SK-N-DZ (cell line): ENCODE data around the gene MAN2B1.
"Not testable (repeated sequence)": the region's sequence is repeated elsewhere in the genome, so short reads cannot be mapped to it uniquely, and the experiment has no call there.

ENCODE experiments used
- DNase-seq: peaks from one replicate; pipeline ENCODE4 v3.0.0-alpha.2; 2015; ENCODE audit warnings: low spot score

Gene MAN2B1

GRCh38 chr19:12664406-12665280 is 1.9 kb downstream of the MAN2B1 start:
- no peak for DNase-seq

GRCh38 chr19:12660980-12661379 is 5.6 kb downstream of the MAN2B1 start:
- no peak for DNase-seq

- DNase-seq, result no peak
These were observed 8.6 kb downstream of the MAN2B1 start for GRCh38 chr19:12657966-12658365.

- no peak for DNase-seq
These were observed 9.5 kb downstream of the MAN2B1 start for GRCh38 chr19:12656899-12657571.

- no peak for DNase-seq
These were observed 11.0 kb downstream of the MAN2B1 start for GRCh38 chr19:12655546-12655945.

- no peak for DNase-seq
These were observed 14.3 kb downstream of the MAN2B1 start for GRCh38 chr19:12652219-12652618.

GRCh38 chr19:12649941-12650340 is 16.6 kb downstream of the MAN2B1 start:
- no peak for DNase-seq

GRCh38 chr19:12648088-12648487 is 18.5 kb downstream of the MAN2B1 start:
- DNase-seq, result no peak

- no peak for DNase-seq
These were observed 19.0 kb downstream of the MAN2B1 start for GRCh38 chr19:12647490-12648071.

- no peak for DNase-seq
These were observed 19.5 kb downstream of the MAN2B1 start for GRCh38 chr19:12647047-12647446.

- no peak for DNase-seq
These were observed 20.0 kb downstream of the MAN2B1 start for GRCh38 chr19:12646551-12646950.

- not testable (repeated sequence) for DNase-seq
These were observed 22.8 kb downstream of the MAN2B1 start for GRCh38 chr19:12643716-12644115.

GRCh38 chr19:12642506-12642905 is 24.0 kb downstream of the MAN2B1 start:
- no peak for DNase-seq

GRCh38 chr19:12641456-12641855 is 25.1 kb downstream of the MAN2B1 start:
- DNase-seq, result no peak

GRCh38 chr19:12639901-12640613 is 26.5 kb downstream of the MAN2B1 start:
- peak; percentile 73 for DNase-seq

- no peak for DNase-seq
These were observed 27.8 kb downstream of the MAN2B1 start for GRCh38 chr19:12638611-12639182.

GRCh38 chr19:12636631-12637030 is 29.9 kb downstream of the MAN2B1 start:
- no peak for DNase-seq

- no peak for DNase-seq
These were observed 37.3 kb downstream of the MAN2B1 start for GRCh38 chr19:12629215-12629614.

GRCh38 chr19:12628040-12629022 is 38.2 kb downstream of the MAN2B1 start:
- DNase-seq, result no peak

GRCh38 chr19:12626958-12627357 is 39.6 kb downstream of the MAN2B1 start:
- DNase-seq, result no peak
